Adrenal gland (tissue), 12 donors: Measurements from ENCODE around the gene CLEC4M. TPM values are rescaled to one million over a fixed set of nuclear protein-coding genes. Genes with fewer than 3 reads are reported as not detected.

ENCODE experiments used
- DNase-seq, 7 donors: peaks; one replicate each; pipeline ENCODE4 v3.0.0-alpha.2; 2019 to 2020
- H3K27ac ChIP-seq, 5 donors: fragments of 200-600 bp; sonication (generic) in 4 of 5; 1 replicate in 3 of 5; 2 replicates in 2 of 5; pipeline versions ENCODE4 v1.5.1 to v1.8.0; 2016 to 2020; ENCODE audit warnings: mild to moderate bottlenecking in 1 of 5
- H3K27me3 ChIP-seq: fragments of 200-600 bp; 2 replicates; pipeline ENCODE4 v1.8.0; 2021
- H3K36me3 ChIP-seq, 2 donors: fragments of 200-600 bp; replicated peaks in 1 of 2; 1 replicate in 1 of 2; 2 replicates in 1 of 2; pipeline versions ENCODE4 v1.5.1 to v1.8.0; 2018 to 2022
- H3K4me1 ChIP-seq, 2 donors: fragments of 200-600 bp; replicated peaks in 1 of 2; 1 replicate in 1 of 2; 2 replicates in 1 of 2; pipeline versions ENCODE4 v1.5.1 to v1.8.0; 2018 to 2021
- H3K4me3 ChIP-seq, 4 donors: fragments of 200-600 bp; sonication (generic) in 3 of 4; one replicate each; pipeline ENCODE4 v1.5.1; 2016 to 2018
- H3K9me3 ChIP-seq, 3 donors: fragments of 200-600 bp; sonication (generic) in 1 of 3; replicated peaks in 1 of 3; 1 replicate in 2 of 3; 2 replicates in 1 of 3; pipeline versions ENCODE4 v1.5.1 to v1.8.0; 2016 to 2021
- CTCF ChIP-seq, 6 experiments: fragments of 450-650 bp in 4 of 6; fragments of 200-600 bp in 2 of 6; sonication (generic) in 1 of 6; IDR thresholded peaks; 1 replicate in 5 of 6; 2 replicates in 1 of 6; pipeline versions ENCODE4 v1.5.1 to v1.8.0; 2016 to 2021; ENCODE audit warnings: antibody characterized with exemption in 6 of 6, mild to moderate bottlenecking in 2 of 6, moderate library complexity in 1 of 6
- POLR2A ChIP-seq, 2 donors: fragments of 450-650 bp; IDR thresholded peaks; one replicate each; pipeline ENCODE4 v1.6.1; 2017; ENCODE audit warnings: antibody characterized with exemption in 2 of 2, mild to moderate bottlenecking in 2 of 2, moderate library complexity in 1 of 2
- WGBS, 4 donors: extraction: QIAGEN DNeasy Blood & Tissue Kit in 2 of 4; methylation state at CpG; one replicate each; pipeline versions ENCODE4 v1.1.5 to v1.1.7; 2013 to 2017; 5-methylcytosine and 5-hydroxymethylcytosine counted together
- intact Hi-C, 2 donors: fragments of 100-400 bp; cut with DNase I; formaldehyde crosslinking; loops; one replicate each; pipeline versions ENCODE4 v1.14.1 to v1.15.0; 2022 to 2023
- polyA plus RNA-seq, 3 donors: library from polyadenylated mRNA; stranded (reverse); fragments of 200-250 nt in 2 of 3; fragments of 350-450 nt in 1 of 3; fragmentation: Illumina TruSeq in 1 of 3; extraction: RNeasy Lipid Tissue Mini Kit (QIAGEN cat#74804) in 1 of 3; gene quantifications; one replicate each; pipeline ENCODE4 v1.2.3, GENCODE V29; 2013 to 2014
- total RNA-seq, 9 donors: library from RNA; depleted of rRNA in 4 of 9; stranded (reverse); fragments of >200 nt in 4 of 9; fragments of 120-200 nt in 1 of 9; fragmentation: NEBNext Ultra II Directional in 1 of 9; extraction: Animal tissue kit (Norgen Biotek cat#: 25700) in 1 of 9; gene quantifications; one replicate each; pipeline versions ENCODE4 v1.1.0 to v1.2.4, GENCODE V29; 2013 to 2023
- donor health status: healthy with polysubstance abuse.
- donor health status: Bipolar disorder and iron deficiency.
- donor health status: DM: yes; HTN: yes; CAD: no.
- donor health status: DM: no; HTN: no; CAD: no.
- donor health status: DM: no; HTN: no; CAD: no.
- donor health status: DM: yes; HTN: yes; CAD: no.

Gene CLEC4M
- total and polyA plus RNA-seq, 12 donors = 0.37 to 91.6 (median 0.98) TPM; not detected in 1

- no peaks in the 10 kb centered on the region for H3K4me1 ChIP-seq
- H3K27ac ChIP-seq = no peak overlapping the region
- no peak for DNase-seq
- no peak overlapping the region for H3K4me3 ChIP-seq
- TF ChIP-seq POLR2A (IDR thresholded peaks at IDR 0.05) = no peak
- no peak for TF ChIP-seq CTCF (IDR thresholded peaks at IDR 0.05)
- no peaks in the 10 kb centered on the region for H3K9me3 ChIP-seq
- no peaks in the 10 kb centered on the region for H3K36me3 ChIP-seq
- H3K27me3 ChIP-seq = no peaks in the 10 kb centered on the region
- intact Hi-C loops = no loop called here
- 67 to 95% (median 82%) methylated on average over 1 of the region's 1 CpG for WGBS, 4 donors
Observed at GRCh38 chr19:7817801-7818200, 54.8 kb downstream of the CLEC4M start.

- no peaks in the 10 kb centered on the region for H3K27me3 ChIP-seq
- WGBS, 4 donors = 60 to 81% (median 63%) methylated on average over 1 to 2 of the region's 2 CpGs
Observed at GRCh38 chr19:7818806-7819205, 55.8 kb downstream of the CLEC4M start.

More at GRCh38 chr19:7818806-7819205, 55.8 kb downstream of the CLEC4M start:
- no peak overlapping the region for H3K4me3 ChIP-seq
- no peaks in the 10 kb centered on the region for H3K9me3 ChIP-seq
- no peak for DNase-seq
- no peak overlapping the region for H3K27ac ChIP-seq
- no peak for TF ChIP-seq CTCF (IDR thresholded peaks at IDR 0.05)
- TF ChIP-seq POLR2A (IDR thresholded peaks at IDR 0.05) = no peak
- H3K36me3 ChIP-seq = no peaks in the 10 kb centered on the region
- no peaks in the 10 kb centered on the region for H3K4me1 ChIP-seq
- intact Hi-C loops = no loop called here

Other genes with a start within 250 kb of the CLEC4M start
- gene ZNF358, start 247.1 kb upstream of the CLEC4M start, total RNA-seq = 100 to 1,000 TPM in 5 of 9 donors, 10 to 100 TPM in 4; 12.8 to 113 (median 101) TPM
- 100 to 1,000 TPM in 2 of 3 donors, 10 to 100 TPM in 1; 30.3 to 197 (median 148) TPM for gene ZNF358, start 247.1 kb upstream of the CLEC4M start, polyA plus RNA-seq
- gene MCOLN1, start 240.6 kb upstream of the CLEC4M start, total RNA-seq = 10 to 100 TPM in 8 of 9 donors, 1 to 10 TPM in 1; 6.0 to 100.0 (median 49.4) TPM
- gene MCOLN1, start 240.6 kb upstream of the CLEC4M start, polyA plus RNA-seq = 100 to 1,000 TPM in 1 of 3 donors, 10 to 100 TPM in 2; 23.0 to 212 (median 71.4) TPM
- 100 to 1,000 TPM in 5 of 9 donors, 10 to 100 TPM in 4; 23.7 to 257 (median 113) TPM for gene PNPLA6, start 227.5 kb upstream of the CLEC4M start, total RNA-seq
- 100 to 1,000 TPM in 2 of 3 donors, 10 to 100 TPM in 1; 25.7 to 264 (median 110) TPM for gene PNPLA6, start 227.5 kb upstream of the CLEC4M start, polyA plus RNA-seq
- gene CAMSAP3, start 167.4 kb upstream of the CLEC4M start, total RNA-seq = 10 to 100 TPM in 1 of 9 donors, 1 to 10 TPM in 7, under 1 TPM in 1; 0.61 to 10.0 (median 5.2) TPM
- gene CAMSAP3, start 167.4 kb upstream of the CLEC4M start, polyA plus RNA-seq = 10 to 100 TPM in 1 of 3 donors, 1 to 10 TPM in 2; 1.7 to 18.9 (median 7.0) TPM
- gene XAB2, start 133.7 kb upstream of the CLEC4M start, total RNA-seq = 10 to 100 TPM; 18.2 to 51.5 (median 43.7) TPM
- gene XAB2, start 133.7 kb upstream of the CLEC4M start, polyA plus RNA-seq = 100 to 1,000 TPM in 1 of 3 donors, 10 to 100 TPM in 1, 1 to 10 TPM in 1; 7.1 to 121 (median 81.2) TPM
- 100 to 1,000 TPM in 5 of 9 donors, 10 to 100 TPM in 3, 1 to 10 TPM in 1; 3.7 to 155 (median 102) TPM for gene PET100, start 133.4 kb upstream of the CLEC4M start, total RNA-seq
- 100 to 1,000 TPM in 2 of 3 donors, 10 to 100 TPM in 1; 80.0 to 655 (median 537) TPM for gene PET100, start 133.4 kb upstream of the CLEC4M start, polyA plus RNA-seq
- 1 to 10 TPM in 5 of 9 donors, under 1 TPM in 1, not detected in 3; 0.92 to 3.2 (median 1.7) TPM for gene PCP2, start 129.5 kb upstream of the CLEC4M start, total RNA-seq
- gene PCP2, start 129.5 kb upstream of the CLEC4M start, polyA plus RNA-seq = 1 to 10 TPM in 2 of 3 donors, not detected in 1; 5.1 to 7.4 TPM
- 10 to 100 TPM; 12.2 to 90.8 (median 40.1) TPM for gene STXBP2, start 126.1 kb upstream of the CLEC4M start, total RNA-seq
- 100 to 1,000 TPM in 1 of 3 donors, 10 to 100 TPM in 2; 15.5 to 121 (median 53.7) TPM for gene STXBP2, start 126.1 kb upstream of the CLEC4M start, polyA plus RNA-seq
- 1 to 10 TPM in 1 of 9 donors, under 1 TPM in 4, not detected in 4; 0.54 to 3.9 (median 0.74) TPM for gene RETN, start 94.2 kb upstream of the CLEC4M start, total RNA-seq
- 10 to 100 TPM in 2 of 3 donors, not detected in 1; 15.2 to 42.9 TPM for gene RETN, start 94.2 kb upstream of the CLEC4M start, polyA plus RNA-seq
- 1 to 10 TPM in 1 of 9 donors, under 1 TPM in 6, not detected in 2; 0.26 to 1.9 (median 0.56) TPM for gene MCEMP1, start 86.2 kb upstream of the CLEC4M start, total RNA-seq
- 1 to 10 TPM in 1 of 3 donors, under 1 TPM in 2; 0.47 to 1.4 (median 0.48) TPM for gene MCEMP1, start 86.2 kb upstream of the CLEC4M start, polyA plus RNA-seq
- 100 to 1,000 TPM in 8 of 9 donors, 10 to 100 TPM in 1; 85.3 to 227 (median 145) TPM for gene TRAPPC5, start 82.4 kb upstream of the CLEC4M start, total RNA-seq
- gene TRAPPC5, start 82.4 kb upstream of the CLEC4M start, polyA plus RNA-seq = 100 to 1,000 TPM in 2 of 3 donors, 1 to 10 TPM in 1; 5.6 to 502 (median 471) TPM
- under 1 TPM in 5 of 9 donors, not detected in 4; 0.28 to 0.61 (median 0.42) TPM for gene FCER2, start 61.1 kb upstream of the CLEC4M start, total RNA-seq
- 1 to 10 TPM in 1 of 3 donors, under 1 TPM in 1, not detected in 1; 0.54 to 2.6 TPM for gene FCER2, start 61.1 kb upstream of the CLEC4M start, polyA plus RNA-seq
- gene CLEC4G, start 31.1 kb upstream of the CLEC4M start, total RNA-seq = 1 to 10 TPM in 1 of 9 donors, under 1 TPM in 4, not detected in 4; 0.54 to 1.5 (median 0.83) TPM
- 1 to 10 TPM in 2 of 3 donors, under 1 TPM in 1; 0.26 to 2.2 (median 1.8) TPM for gene CLEC4G, start 31.1 kb upstream of the CLEC4M start, polyA plus RNA-seq
- gene CD209, start 15.7 kb upstream of the CLEC4M start, total RNA-seq = 10 to 100 TPM in 8 of 9 donors, under 1 TPM in 1; 0.67 to 50.6 (median 17.1) TPM
- gene CD209, start 15.7 kb upstream of the CLEC4M start, polyA plus RNA-seq = 1 to 10 TPM; 3.0 to 9.8 (median 3.1) TPM
- 10 to 100 TPM in 8 of 9 donors, 1 to 10 TPM in 1; 8.8 to 22.2 (median 20.6) TPM for gene EVI5L, start 67.0 kb downstream of the CLEC4M start, total RNA-seq
- gene EVI5L, start 67.0 kb downstream of the CLEC4M start, polyA plus RNA-seq = 10 to 100 TPM in 2 of 3 donors, 1 to 10 TPM in 1; 9.5 to 20.8 (median 14.9) TPM
- 1 to 10 TPM in 4 of 9 donors, under 1 TPM in 4, not detected in 1; 0.22 to 5.2 (median 1.0) TPM for gene PRR36, start 111.1 kb downstream of the CLEC4M start, total RNA-seq
- gene PRR36, start 111.1 kb downstream of the CLEC4M start, polyA plus RNA-seq = 1 to 10 TPM in 2 of 3 donors, under 1 TPM in 1; 0.51 to 4.6 (median 1.5) TPM
- gene LRRC8E, start 125.3 kb downstream of the CLEC4M start, total RNA-seq = 10 to 100 TPM in 7 of 9 donors, 1 to 10 TPM in 1, under 1 TPM in 1; 0.67 to 22.9 (median 11.8) TPM
- gene LRRC8E, start 125.3 kb downstream of the CLEC4M start, polyA plus RNA-seq = 10 to 100 TPM in 1 of 3 donors, 1 to 10 TPM in 2; 2.4 to 11.4 (median 3.1) TPM
- 10 to 100 TPM in 6 of 9 donors, 1 to 10 TPM in 3; 6.8 to 41.2 (median 19.4) TPM for gene MAP2K7, start 140.6 kb downstream of the CLEC4M start, total RNA-seq
- 100 to 1,000 TPM in 1 of 3 donors, 10 to 100 TPM in 1, 1 to 10 TPM in 1; 7.5 to 110 (median 21.7) TPM for gene MAP2K7, start 140.6 kb downstream of the CLEC4M start, polyA plus RNA-seq
- 1 to 10 TPM in 3 of 9 donors, under 1 TPM in 3, not detected in 3; 0.23 to 7.0 (median 1.4) TPM for gene TGFBR3L, start 151.6 kb downstream of the CLEC4M start, total RNA-seq
- gene TGFBR3L, start 151.6 kb downstream of the CLEC4M start, polyA plus RNA-seq = 1 to 10 TPM in 2 of 3 donors, under 1 TPM in 1; 0.62 to 3.3 (median 1.2) TPM
- 10 to 100 TPM; 12.7 to 38.2 (median 22.1) TPM for gene SNAPC2, start 157.1 kb downstream of the CLEC4M start, total RNA-seq
- gene SNAPC2, start 157.1 kb downstream of the CLEC4M start, polyA plus RNA-seq = 10 to 100 TPM in 2 of 3 donors, 1 to 10 TPM in 1; 8.2 to 20.7 (median 16.0) TPM
- 10 to 100 TPM in 5 of 9 donors, 1 to 10 TPM in 4; 1.3 to 17.9 (median 10.6) TPM for gene CTXN1, start 162.9 kb downstream of the CLEC4M start, total RNA-seq
- gene CTXN1, start 162.9 kb downstream of the CLEC4M start, polyA plus RNA-seq = 10 to 100 TPM in 2 of 3 donors, not detected in 1; 10.4 to 12.2 TPM
- gene TIMM44, start 180.4 kb downstream of the CLEC4M start, total RNA-seq = 10 to 100 TPM; 48.1 to 88.2 (median 58.9) TPM
- gene TIMM44, start 180.4 kb downstream of the CLEC4M start, polyA plus RNA-seq = 100 to 1,000 TPM in 2 of 3 donors, 10 to 100 TPM in 1; 58.3 to 218 (median 183) TPM
- 10 to 100 TPM; 16.8 to 78.9 (median 67.0) TPM for gene ELAVL1, start 242.4 kb downstream of the CLEC4M start, total RNA-seq
- gene ELAVL1, start 242.4 kb downstream of the CLEC4M start, polyA plus RNA-seq = 10 to 100 TPM; 12.8 to 53.5 (median 15.9) TPM